ENCODE measurements around the gene SGK1. TPM values are rescaled to one million over a fixed set of nuclear protein-coding genes. Genes with fewer than 3 reads are reported as not detected.

SGK1 gene
- total RNA-seq, 2 experiments from 2014 or later, result 13.1 to 13.5 TPM

GRCh38 chr6:134347885-134348805, 30.2 kb upstream of the SGK1 start:
- ATAC-seq (no peak), DNase-seq (no peak)
- intact Hi-C loops (cut with DNase I, micrococcal nuclease), result no loop called here
- H3K4me1 Mint-ChIP-seq, result peaks cover 19% of the 10 kb centered on the region
- H3K36me3 Mint-ChIP-seq (ENCODE audit: low read depth), result no peaks in the 10 kb centered on the region
- POLR2A ChIA-PET, result no interaction called here
- CTCF ChIA-PET, result interaction anchor here (0.9 to 1.5 kb wide), 2 partner anchors 174 to 592 kb away, joined by 3 read pairs; no protein-coding TSS in a partner anchor
- no peak overlapping the region for H3K27ac Mint-ChIP-seq
- no peaks in the 10 kb centered on the region for H3K27me3 Mint-ChIP-seq
- no peak overlapping the region for H3K4me3 Mint-ChIP-seq
- H3K9me3 Mint-ChIP-seq (ENCODE audit: low read depth), result no peaks in the 10 kb centered on the region

GRCh38 chr6:134346932-134347545, 29.1 kb upstream of the SGK1 start:
- Mint-ChIP-seq H3K36me3 (ENCODE audit: low read depth) (no peaks in the 10 kb centered on the region), H3K27ac (no peak overlapping the region), H3K4me1 (peaks cover 8% of the 10 kb centered on the region), H3K27me3 (no peaks in the 10 kb centered on the region), H3K4me3 (no peak overlapping the region), H3K9me3 (ENCODE audit: low read depth) (no peaks in the 10 kb centered on the region)
- ChIA-PET POLR2A (interaction anchor here (0.6 kb wide), 1 partner anchor 311 kb away, joined by 3 read pairs; no protein-coding TSS in a partner anchor), CTCF (interaction anchor here (0.5 to 1.5 kb wide), 3 partner anchors 22 to 173 kb away, joined by 3 read pairs; no protein-coding TSS in a partner anchor)
- ATAC-seq, result no peak
- DNase-seq, result no peak
- intact Hi-C loops (cut with DNase I, micrococcal nuclease), result no loop called here

DNA sequence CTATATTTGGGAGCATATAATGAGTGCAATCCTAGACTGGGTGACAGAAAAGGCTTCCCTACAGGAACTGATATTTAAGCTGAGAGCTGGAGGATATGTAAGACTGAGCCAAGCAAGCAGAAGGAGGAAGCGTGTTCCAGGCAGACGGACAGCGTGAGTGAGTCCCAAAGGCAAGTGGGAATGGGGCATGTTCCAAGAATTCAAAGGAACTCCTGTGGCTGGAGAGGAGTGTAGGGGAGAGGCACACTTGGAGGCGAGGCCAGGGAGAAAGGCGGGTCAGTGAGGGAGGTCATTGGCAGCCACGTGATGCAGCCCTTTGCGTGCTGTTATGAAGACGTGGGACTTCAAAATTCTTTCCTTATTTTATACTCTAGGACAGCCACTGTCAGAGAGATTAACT, 27.9 kb upstream of the SGK1 start:
- H3K36me3 Mint-ChIP-seq (ENCODE audit: low read depth), result no peaks in the 10 kb centered on the region
- DNase-seq (no peak), ATAC-seq (no peak)
- intact Hi-C loops (cut with DNase I, micrococcal nuclease), result no loop called here
- no peaks in the 10 kb centered on the region for H3K9me3 Mint-ChIP-seq (ENCODE audit: low read depth)
- H3K27ac Mint-ChIP-seq, result no peak overlapping the region
- H3K27me3 Mint-ChIP-seq, result no peaks in the 10 kb centered on the region
- ChIA-PET POLR2A (no interaction called here), CTCF (no interaction called here)
- H3K4me3 Mint-ChIP-seq, result no peak overlapping the region
- H3K4me1 Mint-ChIP-seq, result no peaks in the 10 kb centered on the region

DNA sequence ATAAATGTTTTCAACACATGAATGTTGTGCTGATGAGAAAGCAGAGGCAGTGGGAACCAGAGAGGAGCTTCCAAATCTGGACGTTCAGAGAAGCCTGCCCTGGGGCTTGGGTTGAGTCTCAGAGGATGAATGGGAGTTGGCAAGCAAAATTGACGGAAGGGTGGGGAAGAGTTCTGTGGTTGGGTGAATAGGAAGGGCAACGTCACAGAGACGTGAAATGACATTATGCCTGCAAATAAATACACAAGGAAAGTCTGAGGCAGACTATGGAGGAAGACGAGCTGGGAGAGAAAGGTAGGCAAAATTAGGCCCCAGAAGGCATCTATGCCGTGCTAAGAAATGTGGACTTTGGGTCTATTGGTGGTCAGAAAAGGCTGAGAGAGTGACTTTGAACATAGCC, 25.2 kb upstream of the SGK1 start:
- no peak for DNase-seq

GRCh38 chr6:134341999-134342567, 24.2 kb upstream of the SGK1 start:
- intact Hi-C loops (cut with DNase I, micrococcal nuclease), result no loop called here
- ATAC-seq (no peak), DNase-seq (no peak)
- Mint-ChIP-seq H3K27me3 (no peaks in the 10 kb centered on the region), H3K4me3 (no peak overlapping the region), H3K36me3 (ENCODE audit: low read depth) (no peaks in the 10 kb centered on the region), H3K9me3 (ENCODE audit: low read depth) (no peaks in the 10 kb centered on the region), H3K4me1 (peaks cover 6% of the 10 kb centered on the region), H3K27ac (no peak overlapping the region)
- POLR2A ChIA-PET, result interaction anchor here (0.5 kb wide), 1 partner anchor 138 kb away, joined by 3 read pairs; no protein-coding TSS in a partner anchor
- CTCF ChIA-PET, result no interaction called here

More for the DNA sequence above, 25.2 kb upstream of the SGK1 start:
- Mint-ChIP-seq H3K27ac (no peak overlapping the region), H3K9me3 (ENCODE audit: low read depth) (no peaks in the 10 kb centered on the region), H3K4me1 (peaks cover 2% of the 10 kb centered on the region), H3K27me3 (no peaks in the 10 kb centered on the region), H3K4me3 (no peak overlapping the region), H3K36me3 (ENCODE audit: low read depth) (no peaks in the 10 kb centered on the region)
- intact Hi-C loops (cut with DNase I, micrococcal nuclease), result no loop called here
- CTCF ChIA-PET, result no interaction called here
- ATAC-seq, result no peak
- POLR2A ChIA-PET, result no interaction called here

- no peaks in the 10 kb centered on the region for H3K27me3 Mint-ChIP-seq
- intact Hi-C loops (cut with DNase I, micrococcal nuclease), result no loop called here
- ATAC-seq, result no peak
- ChIA-PET CTCF (no interaction called here), POLR2A (no interaction called here)
- H3K4me1 Mint-ChIP-seq, result peaks cover 6% of the 10 kb centered on the region
- no peaks in the 10 kb centered on the region for H3K9me3 Mint-ChIP-seq (ENCODE audit: low read depth)
- H3K4me3 Mint-ChIP-seq, result no peak overlapping the region
- DNase-seq, result no peak
- no peaks in the 10 kb centered on the region for H3K36me3 Mint-ChIP-seq (ENCODE audit: low read depth)
- no peak overlapping the region for H3K27ac Mint-ChIP-seq
These were observed 22.5 kb upstream of the SGK1 start for GRCh38 chr6:134340179-134340975.

GRCh38 chr6:134339216-134339615, 21.3 kb upstream of the SGK1 start:
- Mint-ChIP-seq H3K9me3 (ENCODE audit: low read depth) (no peaks in the 10 kb centered on the region), H3K4me1 (peaks cover 6% of the 10 kb centered on the region), H3K4me3 (no peak overlapping the region), H3K27me3 (no peaks in the 10 kb centered on the region), H3K36me3 (ENCODE audit: low read depth) (no peaks in the 10 kb centered on the region), H3K27ac (no peak overlapping the region)
- ATAC-seq, result no peak
- no peak for DNase-seq
- intact Hi-C loops (cut with DNase I, micrococcal nuclease), result no loop called here
- CTCF ChIA-PET, result no interaction called here
- POLR2A ChIA-PET, result no interaction called here

DNA sequence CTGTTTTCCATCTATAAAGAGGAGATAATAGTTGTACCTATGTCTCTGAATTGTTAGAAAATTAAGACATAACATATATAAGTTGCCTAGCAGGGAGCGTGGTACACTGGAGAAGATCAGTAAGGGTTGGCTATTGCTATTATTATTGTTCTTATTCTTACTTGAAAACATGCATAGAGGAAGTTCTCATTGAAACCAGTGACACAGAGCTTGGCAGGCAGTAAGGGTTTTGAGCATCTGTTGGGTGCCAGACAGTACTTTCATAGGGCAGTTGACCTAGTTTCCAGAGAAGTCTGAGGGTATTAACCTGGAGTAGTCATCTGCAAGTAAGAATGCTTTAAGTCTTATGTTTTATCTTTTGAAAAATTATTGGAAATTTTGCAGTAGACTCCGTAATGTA, 13.3 kb upstream of the SGK1 start:
- Mint-ChIP-seq H3K4me1 (no peaks in the 10 kb centered on the region), H3K27me3 (no peaks in the 10 kb centered on the region), H3K27ac (no peak overlapping the region), H3K36me3 (ENCODE audit: low read depth) (peaks cover under 1% of the 10 kb centered on the region), H3K4me3 (no peak overlapping the region), H3K9me3 (ENCODE audit: low read depth) (peaks cover 2% of the 10 kb centered on the region)
- ATAC-seq, result no peak
- POLR2A ChIA-PET, result no interaction called here
- CTCF ChIA-PET, result no interaction called here
- no peak for DNase-seq
- intact Hi-C loops (cut with DNase I, micrococcal nuclease), result no loop called here

DNA sequence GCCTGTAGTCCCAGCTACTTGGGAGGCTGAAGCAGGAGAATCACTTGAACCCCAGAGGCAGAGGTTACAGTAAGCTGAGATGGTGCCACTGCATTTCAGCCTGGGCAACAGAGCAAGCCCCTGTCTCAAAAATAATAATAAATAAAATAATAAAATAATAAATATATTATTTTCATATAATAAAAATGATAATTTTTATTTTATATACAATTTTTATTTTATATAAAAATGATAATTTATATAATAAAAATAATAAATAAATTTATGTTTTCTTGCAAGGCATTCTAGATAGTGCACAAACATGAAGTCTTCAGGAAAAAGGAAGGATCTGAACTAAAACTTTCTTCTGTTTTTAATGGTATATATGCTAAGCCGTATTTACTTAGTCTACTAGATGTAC, 12.6 kb upstream of the SGK1 start:
- ATAC-seq (no peak), DNase-seq (no peak)
- H3K27ac Mint-ChIP-seq, result no peak overlapping the region
- ChIA-PET CTCF (no interaction called here), POLR2A (no interaction called here)
- no peaks in the 10 kb centered on the region for H3K27me3 Mint-ChIP-seq
- H3K4me1 Mint-ChIP-seq, result no peaks in the 10 kb centered on the region
- intact Hi-C loops (cut with DNase I, micrococcal nuclease), result no loop called here
- H3K9me3 Mint-ChIP-seq (ENCODE audit: low read depth), result peaks cover 6% of the 10 kb centered on the region
- no peak overlapping the region for H3K4me3 Mint-ChIP-seq
- peaks cover 2% of the 10 kb centered on the region for H3K36me3 Mint-ChIP-seq (ENCODE audit: low read depth)

GRCh38 chr6:134328792-134329191, 10.9 kb upstream of the SGK1 start:
- no peak for DNase-seq
- CTCF ChIA-PET, result interaction anchor here (2.2 kb wide), 1 partner anchor 12 kb away, joined by 5 read pairs; the partner anchor contains the start of gene SGK1
- Mint-ChIP-seq H3K4me1 (peaks cover under 1% of the 10 kb centered on the region), H3K27ac (no peak overlapping the region), H3K4me3 (no peak overlapping the region), H3K9me3 (ENCODE audit: low read depth) (peaks cover 8% of the 10 kb centered on the region), H3K36me3 (ENCODE audit: low read depth) (peaks cover 2% of the 10 kb centered on the region), H3K27me3 (no peaks in the 10 kb centered on the region)
- intact Hi-C loops (cut with DNase I, micrococcal nuclease), result no loop called here
- ATAC-seq, result no peak
- POLR2A ChIA-PET, result no interaction called here

DNA sequence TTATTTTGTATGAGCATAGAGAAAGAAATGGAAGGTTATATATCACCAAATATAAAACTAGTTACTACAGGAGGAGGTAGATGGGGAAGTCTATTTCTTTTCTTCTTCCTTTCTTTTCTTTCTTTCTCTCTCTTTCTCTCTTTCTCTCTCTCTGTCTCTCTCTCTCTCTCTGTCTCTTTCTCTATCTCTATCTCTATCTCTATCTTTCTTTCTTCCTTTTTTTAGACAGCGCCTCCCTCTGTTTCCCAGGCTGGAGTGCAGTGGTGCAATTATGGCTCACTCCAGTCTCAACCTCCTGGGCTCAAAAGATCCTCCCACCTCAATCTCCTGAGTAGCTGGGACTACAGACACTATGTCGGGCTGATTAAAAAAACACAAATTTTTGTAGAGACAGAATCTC, 10.2 kb upstream of the SGK1 start:
- ATAC-seq (no peak), DNase-seq (no peak)
- intact Hi-C loops (cut with DNase I, micrococcal nuclease), result no loop called here
- CTCF ChIA-PET, result interaction anchor here (0.5 to 2.2 kb wide), 2 partner anchors 11 to 48 kb away, joined by 3 to 5 read pairs; partner anchors contain the start of gene SGK1
- POLR2A ChIA-PET, result no interaction called here
- Mint-ChIP-seq H3K9me3 (ENCODE audit: low read depth) (peaks cover 8% of the 10 kb centered on the region), H3K4me1 (peaks cover 3% of the 10 kb centered on the region), H3K4me3 (no peak overlapping the region), H3K27ac (no peak overlapping the region), H3K27me3 (no peaks in the 10 kb centered on the region), H3K36me3 (ENCODE audit: low read depth) (peaks cover 2% of the 10 kb centered on the region)
